ENCODE data around the gene CDH4.
"Not testable (repeated sequence)": the region's sequence is repeated elsewhere in the genome, so short reads cannot be mapped to it uniquely, and the experiment has no call there.

The CDH4 gene

DNA sequence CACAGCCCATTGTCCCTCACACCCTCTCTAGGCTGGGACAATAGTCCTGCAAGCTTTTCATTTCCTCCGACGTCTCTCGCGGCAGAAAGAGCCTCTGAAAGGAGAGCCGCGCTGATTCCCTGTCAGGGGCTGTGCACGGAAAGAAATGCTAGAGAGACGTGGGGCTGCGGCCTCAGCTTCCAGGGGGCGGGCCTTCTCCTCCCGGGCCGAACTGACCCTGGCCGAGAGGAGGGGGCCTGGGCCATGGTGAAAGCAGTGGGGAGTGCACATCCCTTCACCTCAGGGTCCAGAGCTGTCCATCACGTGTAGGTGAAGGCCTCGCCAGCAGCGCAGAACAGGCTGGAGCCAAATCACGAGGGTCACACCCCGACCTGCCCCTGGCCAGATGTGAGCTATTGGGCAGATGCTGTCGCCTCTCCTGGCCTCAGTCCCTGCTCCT is 593.2 kb downstream of the CDH4 start:
- FAIRE-seq (no peak), DNase-seq (ENCODE audit: insufficient read length, low spot score) (no peak)
- no peak for TF ChIP-seq POLR2A (IDR thresholded peaks at IDR 0.05; ENCODE audit: low read depth, low read length)

DNA sequence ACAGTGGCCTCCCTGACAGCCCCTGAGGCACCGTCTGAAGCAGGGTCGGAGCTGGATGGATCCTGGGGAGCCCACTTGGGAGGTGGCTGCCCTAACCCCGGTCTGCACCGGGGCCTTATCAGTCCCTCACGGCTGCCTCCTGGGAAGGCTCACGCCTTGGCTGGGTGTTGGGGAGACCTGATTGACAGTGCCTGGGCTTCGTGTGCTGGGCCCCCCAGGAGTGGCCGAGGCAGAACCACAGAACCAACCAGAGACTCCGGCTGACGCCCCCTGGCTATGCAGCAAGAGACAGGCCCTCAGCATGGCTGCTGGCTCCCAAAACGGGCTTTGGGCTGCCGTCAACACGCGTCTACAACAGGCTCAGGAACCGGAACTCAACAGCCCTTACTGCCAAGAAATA is 594.0 kb downstream of the CDH4 start:
- FAIRE-seq: no peak
- no peak for TF ChIP-seq POLR2A (IDR thresholded peaks at IDR 0.05; ENCODE audit: low read depth, low read length)
- no peak for DNase-seq (ENCODE audit: insufficient read length, low spot score)

DNA sequence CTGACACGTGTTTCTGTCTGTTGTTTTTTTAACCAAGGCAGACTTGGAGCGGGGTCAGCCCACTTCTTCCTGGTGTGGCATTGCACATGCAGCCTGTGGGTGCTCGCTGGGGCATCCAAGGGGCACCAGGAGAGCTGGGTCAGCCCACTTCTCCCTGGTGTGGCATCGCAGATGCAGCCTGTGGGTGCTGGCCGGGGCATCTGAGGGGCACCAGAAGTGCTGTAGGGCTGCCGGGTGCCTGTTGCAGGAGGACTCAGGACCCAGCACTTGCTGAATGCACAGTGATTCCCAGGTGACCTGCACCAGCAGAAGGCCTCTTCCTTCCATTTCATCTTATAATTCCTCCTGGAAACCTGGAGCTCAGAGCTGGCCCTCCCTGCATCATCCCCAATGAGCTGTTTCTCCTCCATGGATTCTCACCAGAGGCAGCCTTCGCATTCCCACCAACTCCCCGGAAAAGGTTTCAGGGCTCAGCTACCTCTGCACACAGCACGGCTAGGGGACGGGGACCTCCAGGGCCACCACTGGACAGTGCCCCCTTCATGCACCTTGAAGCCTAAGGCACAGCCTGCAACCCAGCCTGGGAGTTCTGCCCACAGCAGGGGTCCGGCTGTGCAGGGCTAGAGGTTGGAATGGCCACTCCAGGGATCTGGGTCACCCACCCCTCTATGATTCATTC is 594.8 kb downstream of the CDH4 start:
- TF ChIP-seq POLR2A (IDR thresholded peaks at IDR 0.05; ENCODE audit: low read depth, low read length): no peak
- FAIRE-seq: no peak
- no peak for DNase-seq (ENCODE audit: insufficient read length, low spot score)

DNA sequence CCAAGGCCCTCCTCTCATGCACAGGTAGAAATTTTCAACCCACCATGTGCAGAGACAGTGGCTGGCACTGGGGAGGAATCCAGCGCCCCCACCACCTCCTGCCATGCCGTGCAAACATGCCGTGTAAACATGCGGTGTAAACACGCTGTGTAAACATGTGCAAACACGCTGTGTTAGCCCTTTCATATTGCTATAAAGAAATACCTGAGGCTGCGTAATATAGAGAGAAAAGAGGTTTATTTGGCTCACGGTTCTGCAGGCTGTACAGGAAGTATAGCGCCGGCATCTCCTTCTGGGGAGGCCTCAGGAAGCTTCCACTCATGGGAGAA is 595.3 kb downstream of the CDH4 start:
- no peak for FAIRE-seq
- no peak for TF ChIP-seq POLR2A (IDR thresholded peaks at IDR 0.05; ENCODE audit: low read depth, low read length)
- no peak for DNase-seq (ENCODE audit: insufficient read length, low spot score)

DNA sequence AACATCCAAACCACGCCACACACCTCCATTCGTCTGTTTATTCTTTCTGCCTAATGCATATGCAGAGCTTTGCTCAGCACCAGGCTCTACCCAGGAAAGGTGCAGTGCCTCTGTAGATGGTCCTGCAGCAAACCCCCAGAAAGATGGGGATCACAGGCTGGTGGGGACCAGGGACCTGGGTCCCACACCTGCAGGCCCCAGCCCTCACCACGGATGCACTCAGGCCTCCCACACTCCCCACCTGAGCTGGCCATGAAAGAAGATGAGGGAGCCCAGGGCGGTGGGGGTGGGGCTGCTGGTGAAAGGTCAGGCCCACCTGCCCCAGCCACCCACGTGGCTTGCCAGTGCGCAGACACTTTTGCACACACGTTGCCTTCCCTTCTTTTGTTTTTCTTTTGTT is 595.9 kb downstream of the CDH4 start:
- no peak for TF ChIP-seq POLR2A (IDR thresholded peaks at IDR 0.05; ENCODE audit: low read depth, low read length)
- DNase-seq (ENCODE audit: insufficient read length, low spot score): no peak
- no peak for FAIRE-seq

DNA sequence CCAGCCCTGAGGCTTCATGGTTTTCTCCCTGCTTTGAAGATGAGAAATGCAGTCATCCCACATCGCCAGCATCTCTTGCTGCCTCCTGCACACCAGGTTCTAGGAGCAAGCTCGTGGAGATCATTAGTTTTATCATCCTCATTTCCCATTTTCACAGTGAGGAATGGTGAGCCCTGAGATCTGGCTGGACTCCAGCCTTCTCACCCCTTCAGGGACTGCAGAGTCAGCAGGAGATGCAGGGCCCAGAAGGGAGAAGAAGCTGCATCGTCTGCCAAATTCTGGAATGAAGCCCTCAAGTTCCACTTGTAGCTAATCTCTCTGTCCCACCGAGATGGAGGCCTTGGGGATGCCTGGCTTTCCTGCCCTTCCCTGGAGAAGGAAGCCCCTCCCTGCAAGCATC is 596.8 kb downstream of the CDH4 start:
- no peak for FAIRE-seq
- TF ChIP-seq POLR2A (IDR thresholded peaks at IDR 0.05; ENCODE audit: low read depth, low read length): no peak

DNA sequence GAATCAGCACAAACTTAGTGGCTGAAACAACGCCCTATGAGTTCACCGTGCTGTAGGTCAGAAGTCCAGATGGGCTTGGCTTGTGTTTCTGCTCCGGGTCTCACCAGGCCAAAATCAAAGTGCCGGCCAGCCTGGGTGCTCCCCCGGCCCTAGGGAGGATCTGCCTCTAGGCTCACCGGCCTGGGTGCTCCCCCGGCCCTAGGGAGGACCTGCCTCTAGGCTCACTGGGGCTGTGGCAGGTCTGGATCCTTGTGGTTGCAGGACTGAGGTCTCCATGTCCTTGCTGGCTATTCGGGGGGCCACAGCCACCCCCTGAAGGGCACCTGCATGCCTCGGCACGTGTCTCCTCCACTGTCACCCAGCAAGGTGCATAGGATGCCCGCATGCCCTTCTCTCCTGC is 597.3 kb downstream of the CDH4 start:
- no peak for TF ChIP-seq POLR2A (IDR thresholded peaks at IDR 0.05; ENCODE audit: low read depth, low read length)
- FAIRE-seq: no peak
- no peak for DNase-seq (ENCODE audit: insufficient read length, low spot score)

More for the DNA sequence above, 596.8 kb downstream of the CDH4 start:
- no peak for DNase-seq (ENCODE audit: insufficient read length, low spot score)

DNA sequence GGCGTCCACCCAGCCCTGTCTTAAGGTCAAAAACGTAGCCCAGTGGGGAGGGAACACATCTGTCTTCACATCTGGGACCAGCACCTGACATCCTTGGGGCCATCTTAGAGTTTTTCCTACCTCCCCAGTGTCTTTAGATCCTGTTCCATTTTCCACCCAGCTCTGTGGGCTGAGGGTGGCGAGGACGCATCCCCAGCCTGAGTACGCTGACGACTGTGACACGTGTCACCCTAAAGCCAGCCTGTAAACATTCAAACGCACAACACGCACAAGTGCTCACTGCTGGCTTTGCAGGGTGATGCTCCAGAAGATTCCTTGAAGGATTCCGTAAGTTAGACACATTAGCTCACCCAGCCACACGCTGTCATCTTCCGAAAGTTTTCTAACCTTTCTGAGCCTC is 597.8 kb downstream of the CDH4 start:
- FAIRE-seq (no peak), DNase-seq (ENCODE audit: insufficient read length, low spot score) (no peak)
- no peak for TF ChIP-seq POLR2A (IDR thresholded peaks at IDR 0.05; ENCODE audit: low read depth, low read length)

DNA sequence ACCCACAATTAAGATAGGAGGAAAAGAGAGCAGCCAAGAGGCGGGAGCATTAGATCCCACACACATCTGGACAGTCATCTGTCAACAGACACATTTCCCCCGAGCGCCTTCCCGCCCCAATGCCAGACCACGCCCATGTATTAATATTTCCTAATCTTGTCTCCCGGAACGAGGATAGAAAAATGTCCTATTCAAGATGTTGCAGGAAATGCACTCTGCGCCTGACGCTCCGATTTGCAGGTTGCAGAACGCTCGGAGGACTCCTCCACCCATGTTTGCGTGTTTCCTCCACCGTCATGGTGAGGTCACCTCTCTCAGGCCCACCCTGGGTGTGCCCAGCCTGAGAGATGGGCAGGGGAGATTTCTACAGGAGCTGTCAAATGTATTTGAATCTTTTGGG is 598.4 kb downstream of the CDH4 start:
- no peak for DNase-seq (ENCODE audit: insufficient read length, low spot score)
- no peak for TF ChIP-seq POLR2A (IDR thresholded peaks at IDR 0.05; ENCODE audit: low read depth, low read length)
- no peak for FAIRE-seq

DNA sequence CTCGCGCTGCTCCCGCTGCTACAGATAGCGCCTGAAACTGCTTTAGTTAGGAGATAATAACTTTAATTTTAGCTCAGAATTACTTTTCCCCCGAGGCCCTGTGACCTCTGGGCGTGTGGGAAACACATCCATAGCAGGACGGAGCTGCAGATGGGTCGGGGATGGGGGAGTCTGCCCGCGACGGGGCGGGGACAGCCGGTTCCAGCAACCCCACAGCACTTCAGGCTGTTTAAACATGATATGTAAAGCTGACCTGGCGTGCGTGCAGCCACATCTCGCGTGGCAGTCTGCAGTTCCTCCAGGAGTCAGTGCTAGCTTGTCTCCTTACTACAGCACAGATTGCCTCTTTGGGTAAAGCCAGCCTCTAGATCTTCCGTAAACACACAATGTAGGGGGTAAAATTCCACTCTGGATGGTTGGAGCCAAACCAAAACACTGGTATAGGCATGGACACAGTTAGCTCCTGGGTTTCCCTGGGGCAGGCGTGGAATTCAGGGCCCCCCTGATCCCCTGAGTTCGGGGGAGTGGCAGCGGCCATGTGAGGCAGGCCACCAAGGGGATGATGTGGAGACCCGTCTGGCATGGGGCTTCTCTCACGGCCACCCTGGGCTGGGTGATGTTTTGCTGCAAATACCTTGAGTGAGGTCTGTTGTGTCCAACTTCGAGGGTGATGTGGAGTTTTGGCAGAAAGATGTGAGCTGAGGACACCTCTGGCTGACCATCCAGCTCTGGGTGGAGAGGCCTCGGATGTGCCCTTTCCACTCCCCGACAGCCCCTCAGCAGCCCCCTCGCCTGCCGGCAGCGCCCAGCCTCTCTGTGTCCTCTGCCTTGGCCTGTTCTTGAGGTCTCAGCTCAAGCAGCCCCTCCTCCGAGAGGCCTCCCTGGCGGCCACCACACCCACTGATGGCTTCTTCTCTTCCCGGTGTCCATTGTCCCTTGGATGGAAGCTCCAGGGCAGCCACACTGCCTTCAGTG is 599.2 kb downstream of the CDH4 start:
- no peak for DNase-seq (ENCODE audit: insufficient read length, low spot score)
- no peak for TF ChIP-seq POLR2A (IDR thresholded peaks at IDR 0.05; ENCODE audit: low read depth, low read length)
- FAIRE-seq: no peak

DNA sequence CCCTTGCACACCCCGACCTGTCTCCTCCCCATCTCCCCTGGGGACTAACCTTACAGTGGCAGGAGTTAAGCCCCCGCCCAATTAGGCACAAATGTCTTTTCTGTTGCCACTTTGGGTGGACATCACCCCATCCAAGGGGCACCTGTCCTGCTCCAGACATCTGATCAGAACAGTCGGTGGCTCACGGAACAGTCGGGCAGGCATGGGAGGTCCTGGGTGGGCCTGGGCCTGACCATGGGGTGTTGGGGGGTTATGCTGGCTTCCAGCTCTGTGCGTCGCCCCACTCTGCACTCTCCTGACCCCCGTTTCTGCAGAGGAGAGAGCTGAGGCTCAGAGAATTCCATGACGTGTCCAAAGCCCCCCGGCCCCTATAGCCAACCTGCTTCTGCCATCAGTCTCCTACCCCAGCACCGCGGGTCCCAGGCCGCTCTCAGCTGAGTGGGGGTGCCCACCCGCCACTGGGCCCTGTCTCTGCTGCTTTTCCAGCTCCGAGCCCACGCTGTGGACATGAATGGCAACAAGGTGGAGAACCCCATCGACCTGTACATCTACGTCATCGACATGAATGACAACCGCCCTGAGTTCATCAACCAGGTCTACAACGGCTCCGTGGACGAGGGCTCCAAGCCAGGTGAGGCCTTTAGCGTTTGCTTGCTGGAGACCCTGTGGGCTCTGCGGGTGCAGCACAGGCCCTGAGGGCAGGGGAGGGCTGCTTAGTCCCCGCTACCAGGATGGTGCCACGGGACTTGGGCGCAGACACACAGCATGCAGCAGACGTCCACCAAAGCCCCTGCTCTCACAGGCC is 600.4 kb downstream of the CDH4 start:
- no peak for FAIRE-seq
- no peak for DNase-seq (ENCODE audit: insufficient read length, low spot score)
- no peak for TF ChIP-seq POLR2A (IDR thresholded peaks at IDR 0.05; ENCODE audit: low read depth, low read length)

DNA sequence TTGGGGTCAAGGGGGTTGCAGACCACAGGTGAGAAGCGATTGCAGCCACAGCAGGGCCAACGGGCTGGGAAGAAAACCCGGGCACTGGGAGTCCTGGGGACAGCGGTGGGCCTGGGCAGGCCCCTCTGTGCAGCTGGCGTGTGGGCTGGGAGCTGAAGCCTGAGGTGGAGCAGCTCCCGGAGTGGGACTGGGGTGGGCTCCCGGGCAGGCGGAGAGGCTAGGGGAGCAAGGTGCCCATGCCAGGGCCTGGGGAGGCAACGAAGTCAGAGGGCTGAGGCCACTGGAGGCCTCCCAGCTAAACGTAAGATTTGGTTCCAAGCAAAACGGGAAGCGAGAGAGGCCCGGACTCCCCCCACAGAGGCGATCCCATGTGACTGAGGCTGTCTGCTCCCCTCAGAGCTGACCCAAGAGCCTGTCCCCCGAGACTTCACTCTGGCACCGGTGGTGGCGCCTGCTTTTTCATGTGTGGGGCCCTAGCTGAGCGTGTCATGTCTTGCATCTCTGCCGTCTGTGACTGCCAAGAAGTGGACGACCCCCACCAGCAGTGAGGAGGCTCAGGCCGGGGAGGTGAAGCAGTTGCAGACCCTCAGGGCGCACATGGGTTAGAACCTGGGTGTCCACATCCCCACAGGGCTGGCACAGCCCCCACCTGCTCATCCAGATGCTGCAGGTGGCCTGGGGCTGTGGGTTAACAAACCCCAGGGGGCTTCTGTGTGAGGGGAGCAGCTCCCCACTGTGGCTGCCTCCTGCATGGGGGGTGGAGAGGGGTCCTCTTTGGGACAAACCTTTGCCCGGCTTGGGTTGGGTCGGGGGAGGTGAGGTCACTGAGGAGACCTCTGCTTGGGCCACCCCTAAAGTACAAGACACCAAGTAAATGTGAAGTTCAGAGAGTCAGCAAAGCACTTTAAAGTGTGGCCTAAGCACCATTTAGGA is 601.3 kb downstream of the CDH4 start:
- TF ChIP-seq POLR2A (IDR thresholded peaks at IDR 0.05; ENCODE audit: low read depth, low read length): no peak

DNA sequence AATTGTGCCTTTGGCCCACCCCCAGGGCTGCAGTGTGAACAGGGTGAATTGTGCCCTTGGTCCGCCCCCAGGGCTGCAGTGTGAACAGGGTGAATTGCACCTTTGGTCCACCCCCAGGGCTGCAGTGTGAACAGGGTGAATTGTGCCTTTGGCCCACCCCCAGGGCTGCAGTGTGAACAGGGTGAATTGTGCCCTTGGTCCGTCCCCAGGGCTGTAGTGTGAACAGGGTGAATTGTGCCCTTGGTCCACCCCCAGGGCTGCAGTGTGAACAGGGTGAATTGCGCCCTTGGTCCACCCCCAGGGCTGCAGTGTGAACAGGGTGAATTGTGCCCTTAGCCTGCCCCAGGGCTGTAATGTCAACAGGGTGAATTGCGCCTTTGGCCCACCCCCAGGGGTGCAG is 602.5 kb downstream of the CDH4 start:
- FAIRE-seq; DNase-seq (ENCODE audit: insufficient read length, low spot score): not testable (repeated sequence)

More for the DNA sequence above, 601.3 kb downstream of the CDH4 start:
- no peak for FAIRE-seq
- DNase-seq (ENCODE audit: insufficient read length, low spot score): no peak

All from H54 (cell line).